ENCODE measurements around the gene GPSM3.

GPSM3 gene

GRCh38 chr6:32148289-32149091 is 44.0 kb downstream of the GPSM3 start:
- WGBS, result 40% methylated on average over 34 of the region's 39 CpGs
- H2BK5ac ChIP-seq (ENCODE audit: low read depth, low read length, poor library complexity, severe bottlenecking), result no peak overlapping the region
- no peak overlapping the region for H2BK120ac ChIP-seq (ENCODE audit: low read depth, low read length)
- H3K36me3 ChIP-seq (ENCODE audit: control insufficient read depth in 1 of 2, insufficient read depth in 2 of 2, low read depth in 1 of 2, low read length in 2 of 2), result no peaks in the 10 kb centered on the region
- peaks cover 3% of the 10 kb centered on the region for H3K79me1 ChIP-seq (replicated peaks; ENCODE audit: low read length, poor library complexity, severe bottlenecking)
- H4K8ac ChIP-seq (ENCODE audit: low read length), result no peak overlapping the region
- no peak overlapping the region for H3K23ac ChIP-seq (ENCODE audit: low read length in 2 of 2)
- H3K4me2 ChIP-seq (ENCODE audit: low read length, poor library complexity, severe bottlenecking), result no peak overlapping the region
- H3K27me3 ChIP-seq (ENCODE audit: control insufficient read depth in 1 of 2, insufficient read depth in 1 of 2, low read length in 2 of 2), result peaks cover 39 to 46% of the 10 kb centered on the region in 2 experiments
- peak overlapping the region in 1 of 2 experiments; percentile 44 for H3K4me3 ChIP-seq (ENCODE audit: insufficient read depth in 1 of 2, low read depth in 1 of 2, low read length in 2 of 2)
- H3K9me3 ChIP-seq (ENCODE audit: control insufficient read depth, low read length), result no peaks in the 10 kb centered on the region
- H2BK12ac ChIP-seq (ENCODE audit: low read length in 2 of 2), result no peak overlapping the region
- no peak overlapping the region for H3K18ac ChIP-seq (ENCODE audit: low read depth in 1 of 2, low read length in 2 of 2)
- no peak overlapping the region for H3K27ac ChIP-seq (ENCODE audit: low read length, poor library complexity, severe bottlenecking)
- H2AK5ac ChIP-seq (ENCODE audit: low read length, severe bottlenecking), result no peak overlapping the region
- no peak overlapping the region for H2AFZ ChIP-seq (ENCODE audit: low read depth, low read length)
- peaks cover 17% of the 10 kb centered on the region for H3K4me1 ChIP-seq (ENCODE audit: control insufficient read depth, insufficient read depth, low read depth, low read length)
- H3K14ac ChIP-seq (ENCODE audit: low read length in 2 of 2), result no peak overlapping the region
- H3K4ac ChIP-seq (ENCODE audit: low read depth in 1 of 2, low read length in 2 of 2), result no peak overlapping the region
- no peak overlapping the region for H3K9ac ChIP-seq (ENCODE audit: low read length)
- no peak overlapping the region for H4K91ac ChIP-seq (ENCODE audit: low read length)
- H2BK15ac ChIP-seq (ENCODE audit: low read depth, poor library complexity, severe bottlenecking), result no peak overlapping the region
- DNase-seq, result peak; percentile 44

GRCh38 chr6:32147401-32148132 is 44.9 kb downstream of the GPSM3 start:
- H2BK5ac ChIP-seq (ENCODE audit: low read depth, low read length, poor library complexity, severe bottlenecking), result no peak overlapping the region
- no peak overlapping the region for H2BK15ac ChIP-seq (ENCODE audit: low read depth, poor library complexity, severe bottlenecking)
- H3K36me3 ChIP-seq (ENCODE audit: control insufficient read depth in 1 of 2, insufficient read depth in 2 of 2, low read depth in 1 of 2, low read length in 2 of 2), result no peaks in the 10 kb centered on the region
- H3K9ac ChIP-seq (ENCODE audit: low read length), result no peak overlapping the region
- no peak overlapping the region for H3K4me3 ChIP-seq (ENCODE audit: insufficient read depth in 1 of 2, low read depth in 1 of 2, low read length in 2 of 2)
- no peak overlapping the region for H3K27ac ChIP-seq (ENCODE audit: low read length, poor library complexity, severe bottlenecking)
- no peak overlapping the region for H2AK5ac ChIP-seq (ENCODE audit: low read length, severe bottlenecking)
- H2AFZ ChIP-seq (ENCODE audit: low read depth, low read length), result no peak overlapping the region
- peaks cover 39 to 46% of the 10 kb centered on the region in 2 experiments for H3K27me3 ChIP-seq (ENCODE audit: control insufficient read depth in 1 of 2, insufficient read depth in 1 of 2, low read length in 2 of 2)
- H2BK12ac ChIP-seq (ENCODE audit: low read length in 2 of 2), result no peak overlapping the region
- peaks cover 14% of the 10 kb centered on the region for H3K4me1 ChIP-seq (ENCODE audit: control insufficient read depth, insufficient read depth, low read depth, low read length)
- no peak overlapping the region for H3K23ac ChIP-seq (ENCODE audit: low read length in 2 of 2)
- WGBS, result 90% methylated on average over 4 of the region's 4 CpGs
- H2BK120ac ChIP-seq (ENCODE audit: low read depth, low read length), result no peak overlapping the region
- no peak for DNase-seq
- peaks cover 3% of the 10 kb centered on the region for H3K79me1 ChIP-seq (replicated peaks; ENCODE audit: low read length, poor library complexity, severe bottlenecking)
- H3K4ac ChIP-seq (ENCODE audit: low read depth in 1 of 2, low read length in 2 of 2), result no peak overlapping the region
- H3K14ac ChIP-seq (ENCODE audit: low read length in 2 of 2), result no peak overlapping the region
- H4K8ac ChIP-seq (ENCODE audit: low read length), result no peak overlapping the region
- no peak overlapping the region for H4K91ac ChIP-seq (ENCODE audit: low read length)
- no peaks in the 10 kb centered on the region for H3K9me3 ChIP-seq (ENCODE audit: control insufficient read depth, low read length)
- no peak overlapping the region for H3K4me2 ChIP-seq (ENCODE audit: low read length, poor library complexity, severe bottlenecking)
- no peak overlapping the region for H3K18ac ChIP-seq (ENCODE audit: low read depth in 1 of 2, low read length in 2 of 2)

- peaks cover 39 to 46% of the 10 kb centered on the region in 2 experiments for H3K27me3 ChIP-seq (ENCODE audit: control insufficient read depth in 1 of 2, insufficient read depth in 1 of 2, low read length in 2 of 2)
These were observed 45.8 kb downstream of the GPSM3 start for GRCh38 chr6:32146687-32147086.

GRCh38 chr6:32146287-32146686 is 46.2 kb downstream of the GPSM3 start:
- H2BK15ac ChIP-seq (ENCODE audit: low read depth, poor library complexity, severe bottlenecking), result no peak overlapping the region
- H2BK120ac ChIP-seq (ENCODE audit: low read depth, low read length), result no peak overlapping the region
- no peak overlapping the region for H2AFZ ChIP-seq (ENCODE audit: low read depth, low read length)
- H3K4ac ChIP-seq (ENCODE audit: low read depth in 1 of 2, low read length in 2 of 2), result no peak overlapping the region
- no peaks in the 10 kb centered on the region for H3K36me3 ChIP-seq (ENCODE audit: control insufficient read depth in 1 of 2, insufficient read depth in 2 of 2, low read depth in 1 of 2, low read length in 2 of 2)
- H3K23ac ChIP-seq (ENCODE audit: low read length in 2 of 2), result no peak overlapping the region
- no peak overlapping the region for H3K18ac ChIP-seq (ENCODE audit: low read depth in 1 of 2, low read length in 2 of 2)
- H3K4me2 ChIP-seq (ENCODE audit: low read length, poor library complexity, severe bottlenecking), result no peak overlapping the region
- no peak overlapping the region for H4K91ac ChIP-seq (ENCODE audit: low read length)
- H2BK12ac ChIP-seq (ENCODE audit: low read length in 2 of 2), result no peak overlapping the region
- no peak overlapping the region for H2BK5ac ChIP-seq (ENCODE audit: low read depth, low read length, poor library complexity, severe bottlenecking)
- H3K9ac ChIP-seq (ENCODE audit: low read length), result no peak overlapping the region
- no peaks in the 10 kb centered on the region for H3K9me3 ChIP-seq (ENCODE audit: control insufficient read depth, low read length)
- no peak overlapping the region for H3K27ac ChIP-seq (ENCODE audit: low read length, poor library complexity, severe bottlenecking)
- no peak overlapping the region for H2AK5ac ChIP-seq (ENCODE audit: low read length, severe bottlenecking)
- H3K14ac ChIP-seq (ENCODE audit: low read length in 2 of 2), result no peak overlapping the region
- DNase-seq, result no peak
- peaks cover under 1% of the 10 kb centered on the region for H3K79me1 ChIP-seq (replicated peaks; ENCODE audit: low read length, poor library complexity, severe bottlenecking)
- WGBS, result 96% methylated on average over 1 of the region's 1 CpG
- H4K8ac ChIP-seq (ENCODE audit: low read length), result no peak overlapping the region
- no peak overlapping the region for H3K4me3 ChIP-seq (ENCODE audit: insufficient read depth in 1 of 2, low read depth in 1 of 2, low read length in 2 of 2)
- H3K27me3 ChIP-seq (ENCODE audit: control insufficient read depth in 1 of 2, insufficient read depth in 1 of 2, low read length in 2 of 2), result peaks cover 39 to 43% of the 10 kb centered on the region in 2 experiments
- peaks cover 4% of the 10 kb centered on the region for H3K4me1 ChIP-seq (ENCODE audit: control insufficient read depth, insufficient read depth, low read depth, low read length)

More at GRCh38 chr6:32146687-32147086, 45.8 kb downstream of the GPSM3 start:
- Histone ChIP-seq H2BK120ac (ENCODE audit: low read depth, low read length) (no peak overlapping the region), H3K4me1 (ENCODE audit: control insufficient read depth, insufficient read depth, low read depth, low read length) (peaks cover 7% of the 10 kb centered on the region), H3K14ac (ENCODE audit: low read length in 2 of 2) (no peak overlapping the region), H3K27ac (ENCODE audit: low read length, poor library complexity, severe bottlenecking) (no peak overlapping the region), H2AFZ (ENCODE audit: low read depth, low read length) (no peak overlapping the region), H3K4me2 (ENCODE audit: low read length, poor library complexity, severe bottlenecking) (no peak overlapping the region), H2BK12ac (ENCODE audit: low read length in 2 of 2) (no peak overlapping the region), H2BK5ac (ENCODE audit: low read depth, low read length, poor library complexity, severe bottlenecking) (no peak overlapping the region), H2AK5ac (ENCODE audit: low read length, severe bottlenecking) (no peak overlapping the region), H3K9me3 (ENCODE audit: control insufficient read depth, low read length) (no peaks in the 10 kb centered on the region), H3K23ac (ENCODE audit: low read length in 2 of 2) (no peak overlapping the region), H3K4me3 (ENCODE audit: insufficient read depth in 1 of 2, low read depth in 1 of 2, low read length in 2 of 2) (no peak overlapping the region), H3K18ac (ENCODE audit: low read depth in 1 of 2, low read length in 2 of 2) (no peak overlapping the region), H4K91ac (ENCODE audit: low read length) (no peak overlapping the region), H3K4ac (ENCODE audit: low read depth in 1 of 2, low read length in 2 of 2) (no peak overlapping the region), H3K9ac (ENCODE audit: low read length) (no peak overlapping the region), H4K8ac (ENCODE audit: low read length) (no peak overlapping the region), H3K36me3 (ENCODE audit: control insufficient read depth in 1 of 2, insufficient read depth in 2 of 2, low read depth in 1 of 2, low read length in 2 of 2) (no peaks in the 10 kb centered on the region), H3K79me1 (replicated peaks; ENCODE audit: low read length, poor library complexity, severe bottlenecking) (peaks cover 3% of the 10 kb centered on the region), H2BK15ac (ENCODE audit: low read depth, poor library complexity, severe bottlenecking) (no peak overlapping the region)
- 48% methylated on average over 4 of the region's 4 CpGs for WGBS
- DNase-seq, result no peak

Measured in mesenchymal stem cell (in vitro differentiated cells and primary cell).